ENCODE measurements around the gene CROCC2.
"Not testable (repeated sequence)": the region's sequence is repeated elsewhere in the genome, so short reads cannot be mapped to it uniquely, and the experiment has no call there.

The CROCC2 gene

GRCh38 chr2:240972636-240973521 lies 66.7 kb downstream of the CROCC2 start:
- Mint-ChIP-seq H3K4me1 (peaks cover 6% of the 10 kb centered on the region), H3K4me3 (no peak overlapping the region), H3K27ac (no peak overlapping the region), H3K27me3 (peaks cover 12% of the 10 kb centered on the region), H3K36me3 (ENCODE audit: low read depth) (no peaks in the 10 kb centered on the region), H3K9me3 (no peaks in the 10 kb centered on the region)
- ATAC-seq (no peak), DNase-seq (no peak)

DNA sequence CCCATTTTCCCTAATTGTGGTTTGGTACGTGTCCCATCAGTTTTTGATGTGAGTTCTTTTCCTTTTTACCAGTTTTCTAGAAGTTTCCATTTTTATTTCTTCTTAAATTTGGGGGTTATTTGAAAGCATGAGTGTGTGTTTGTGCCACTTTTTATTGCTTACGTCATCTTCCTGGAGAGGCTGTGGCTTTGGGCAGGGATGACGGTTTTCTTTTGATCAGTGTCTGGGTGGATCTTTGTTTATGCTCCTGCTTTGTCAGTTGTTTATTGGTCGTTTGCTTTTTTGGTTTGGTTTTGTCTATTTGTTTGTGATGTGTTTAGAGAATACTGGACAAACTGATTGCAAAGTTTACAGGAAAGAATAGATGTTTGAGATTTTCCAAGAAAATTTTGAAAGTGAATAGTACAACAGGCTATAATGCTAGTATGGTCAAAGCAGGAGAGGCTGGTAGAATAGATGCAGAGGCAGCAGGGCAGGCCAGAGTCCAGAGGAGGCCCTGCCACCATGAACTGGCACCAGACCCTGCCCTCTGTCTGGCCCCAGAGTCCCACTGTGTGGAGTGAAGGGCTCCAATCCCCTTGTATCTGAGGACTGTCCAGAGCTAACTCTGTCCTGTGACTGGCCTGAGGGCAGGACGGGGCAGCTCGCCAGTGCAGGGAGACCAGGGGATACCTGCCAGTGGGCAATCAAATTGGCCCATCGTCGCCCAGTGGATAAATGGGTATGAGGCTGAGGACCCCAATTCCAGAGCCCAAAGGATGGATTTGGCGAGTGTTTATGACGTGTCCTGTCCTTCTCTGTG lies 68.8 kb downstream of the CROCC2 start:
- DNase-seq: no peak
- Mint-ChIP-seq H3K27me3 (peaks cover 12% of the 10 kb centered on the region), H3K36me3 (ENCODE audit: low read depth) (no peaks in the 10 kb centered on the region), H3K4me1 (peaks cover 6% of the 10 kb centered on the region), H3K9me3 (no peaks in the 10 kb centered on the region), H3K27ac (no peak overlapping the region), H3K4me3 (no peak overlapping the region)
- ATAC-seq: no peak

DNA sequence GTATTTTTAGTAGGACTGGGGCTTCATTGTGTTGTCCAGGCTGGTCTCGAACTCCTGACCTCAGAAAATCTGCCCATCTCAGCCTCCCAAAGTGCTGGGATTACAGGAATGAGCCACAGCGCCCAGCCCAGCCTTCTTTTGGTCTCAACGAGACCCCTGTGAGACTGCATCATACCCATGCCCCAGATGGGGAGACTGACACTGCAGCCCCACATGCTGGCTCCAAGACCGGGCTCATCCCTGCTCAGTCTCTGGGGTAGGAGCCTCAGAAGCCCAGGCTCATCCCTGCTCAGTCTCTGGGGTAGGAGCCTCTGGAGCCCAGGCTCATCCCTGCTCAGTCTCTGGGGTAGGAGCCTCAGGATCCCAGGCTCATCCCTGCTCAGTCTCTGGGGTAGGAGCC lies 69.8 kb downstream of the CROCC2 start:
- not testable (repeated sequence) for H3K36me3 Mint-ChIP-seq (ENCODE audit: low read depth); H3K4me3 Mint-ChIP-seq; ATAC-seq; H3K4me1 Mint-ChIP-seq; DNase-seq; H3K27ac Mint-ChIP-seq; H3K9me3 Mint-ChIP-seq
- peaks cover 12% of the 10 kb centered on the region for H3K27me3 Mint-ChIP-seq

- no peak for ATAC-seq
- H3K4me3 Mint-ChIP-seq: no peak overlapping the region
- peaks cover 3% of the 10 kb centered on the region for H3K27me3 Mint-ChIP-seq
- no peak overlapping the region for H3K27ac Mint-ChIP-seq
- no peaks in the 10 kb centered on the region for H3K36me3 Mint-ChIP-seq (ENCODE audit: low read depth)
- no peaks in the 10 kb centered on the region for H3K9me3 Mint-ChIP-seq
- DNase-seq: no peak
- H3K4me1 Mint-ChIP-seq: no peaks in the 10 kb centered on the region
These were observed 75.1 kb downstream of the CROCC2 start for GRCh38 chr2:240981280-240981679.

DNA sequence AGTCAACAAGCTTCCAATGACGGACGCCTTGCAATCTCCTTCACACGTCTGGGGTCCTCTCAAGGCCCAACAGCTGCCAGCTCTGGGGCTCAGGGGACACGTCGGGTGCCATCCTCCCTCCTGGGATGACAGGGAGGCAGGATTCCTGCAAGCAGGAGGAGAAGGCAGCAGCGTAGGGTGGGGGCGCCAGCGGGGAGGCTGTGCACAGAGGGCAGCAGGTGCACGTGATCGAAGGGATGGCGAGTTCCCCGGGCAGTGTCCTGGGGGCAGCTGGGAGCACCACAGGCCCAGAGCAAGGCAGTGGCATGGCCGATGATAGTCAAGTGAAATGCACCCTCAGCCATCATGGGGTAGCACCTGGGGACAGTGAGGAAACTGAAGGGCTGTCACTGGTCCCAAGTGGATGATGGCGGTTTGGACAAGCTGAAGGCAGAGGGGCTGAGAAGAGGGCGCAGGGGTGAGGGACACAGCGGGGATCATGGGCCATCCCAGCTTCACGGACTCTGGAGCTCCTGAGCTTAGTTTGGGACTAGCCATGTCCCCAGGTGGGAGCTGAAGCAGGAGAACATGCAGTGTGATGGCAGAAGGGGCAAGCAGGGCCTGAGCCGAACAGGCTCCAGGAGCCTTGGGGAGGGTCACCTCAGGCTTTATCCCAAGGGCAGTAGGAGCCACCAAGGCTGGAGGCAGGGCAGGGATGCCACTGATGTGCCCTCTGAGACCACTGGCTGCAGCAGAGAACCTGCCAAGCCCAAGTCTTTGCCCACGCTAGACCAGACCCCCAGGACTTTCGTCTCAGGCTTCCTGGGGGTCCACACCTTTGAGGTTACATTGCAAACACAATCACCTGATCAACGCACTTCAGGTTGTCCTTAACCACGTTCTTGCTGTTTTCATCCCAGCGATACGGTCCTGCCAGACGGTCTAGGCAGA lies 76.0 kb downstream of the CROCC2 start:
- H3K27me3 Mint-ChIP-seq: peaks cover 3% of the 10 kb centered on the region
- no peaks in the 10 kb centered on the region for H3K9me3 Mint-ChIP-seq
- H3K4me1 Mint-ChIP-seq: no peaks in the 10 kb centered on the region
- ATAC-seq (no peak), DNase-seq (no peak)
- no peaks in the 10 kb centered on the region for H3K36me3 Mint-ChIP-seq (ENCODE audit: low read depth)
- no peak overlapping the region for H3K4me3 Mint-ChIP-seq
- no peak overlapping the region for H3K27ac Mint-ChIP-seq

DNA sequence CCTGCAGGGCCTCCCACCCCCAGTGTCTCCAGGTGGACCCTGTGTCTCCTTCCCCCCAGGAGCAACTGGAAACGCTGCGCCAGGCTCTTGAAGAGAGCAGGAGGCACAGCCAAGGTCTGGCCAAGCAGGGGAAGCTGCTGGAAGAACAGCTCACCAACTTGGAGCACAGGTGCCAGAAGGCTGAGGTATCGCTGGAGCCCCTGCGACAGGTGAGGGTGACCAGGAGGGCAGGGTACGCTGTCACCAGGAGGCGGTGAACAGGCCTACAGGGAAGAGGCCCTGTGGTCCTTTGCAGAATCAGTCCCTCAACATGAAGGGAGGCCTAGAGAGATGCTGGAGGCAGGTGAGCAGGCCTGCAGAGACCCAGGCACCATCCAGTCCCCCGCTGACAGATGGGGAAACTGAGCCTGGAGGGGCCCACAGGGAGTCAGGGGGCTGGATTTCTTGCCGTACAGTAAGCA lies 76.7 kb downstream of the CROCC2 start:
- no peaks in the 10 kb centered on the region for H3K36me3 Mint-ChIP-seq (ENCODE audit: low read depth)
- peaks cover 3% of the 10 kb centered on the region for H3K27me3 Mint-ChIP-seq
- H3K4me1 Mint-ChIP-seq: no peaks in the 10 kb centered on the region
- DNase-seq (no peak), ATAC-seq (no peak)
- H3K4me3 Mint-ChIP-seq: no peak overlapping the region
- H3K27ac Mint-ChIP-seq: no peak overlapping the region
- no peaks in the 10 kb centered on the region for H3K9me3 Mint-ChIP-seq

- DNase-seq (peak; percentile 47), ATAC-seq (peak; percentile 80)
- H3K36me3 Mint-ChIP-seq (ENCODE audit: low read depth): no peaks in the 10 kb centered on the region
- H3K4me1 Mint-ChIP-seq: no peaks in the 10 kb centered on the region
- H3K9me3 Mint-ChIP-seq: no peaks in the 10 kb centered on the region
- H3K4me3 Mint-ChIP-seq: no peak overlapping the region
- H3K27me3 Mint-ChIP-seq: peaks cover 3% of the 10 kb centered on the region
- H3K27ac Mint-ChIP-seq: no peak overlapping the region
These were observed 77.3 kb downstream of the CROCC2 start for GRCh38 chr2:240983361-240983995.

DNA sequence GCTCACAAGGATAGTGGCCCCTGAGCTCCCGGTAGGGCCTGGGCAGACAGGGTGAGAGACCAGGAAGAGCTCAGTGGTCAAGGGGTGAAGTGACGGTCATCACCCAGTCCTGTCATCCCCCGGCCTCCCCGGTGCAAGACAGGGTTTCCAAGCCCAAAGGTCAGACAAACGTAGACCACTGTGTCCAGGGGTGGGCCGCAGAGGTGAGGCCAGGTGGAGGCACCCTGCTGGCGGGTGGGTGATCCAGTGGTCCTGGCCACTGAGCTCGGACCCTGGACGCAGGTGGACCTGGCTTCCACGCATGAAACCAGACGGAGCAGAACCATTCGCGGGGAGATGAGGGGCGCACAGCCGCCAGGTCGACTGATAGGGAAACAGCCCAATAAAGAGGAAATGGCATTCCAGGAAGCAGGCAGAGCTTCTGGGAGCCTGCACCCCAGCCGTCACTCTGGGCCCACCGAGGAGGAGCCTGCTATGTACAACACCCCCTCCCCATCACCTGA lies 77.9 kb downstream of the CROCC2 start:
- H3K27me3 Mint-ChIP-seq: peaks cover 3% of the 10 kb centered on the region
- no peak overlapping the region for H3K4me3 Mint-ChIP-seq
- no peak overlapping the region for H3K27ac Mint-ChIP-seq
- ATAC-seq (no peak), DNase-seq (no peak)
- no peaks in the 10 kb centered on the region for H3K9me3 Mint-ChIP-seq
- H3K4me1 Mint-ChIP-seq: no peaks in the 10 kb centered on the region
- no peaks in the 10 kb centered on the region for H3K36me3 Mint-ChIP-seq (ENCODE audit: low read depth)

- Mint-ChIP-seq H3K4me3 (no peak overlapping the region), H3K4me1 (no peaks in the 10 kb centered on the region), H3K9me3 (no peaks in the 10 kb centered on the region), H3K27ac (no peak overlapping the region), H3K36me3 (ENCODE audit: low read depth) (no peaks in the 10 kb centered on the region), H3K27me3 (peaks cover 3% of the 10 kb centered on the region)
- DNase-seq (no peak), ATAC-seq (no peak)
These were observed 80.0 kb downstream of the CROCC2 start for GRCh38 chr2:240985881-240986786.

DNA sequence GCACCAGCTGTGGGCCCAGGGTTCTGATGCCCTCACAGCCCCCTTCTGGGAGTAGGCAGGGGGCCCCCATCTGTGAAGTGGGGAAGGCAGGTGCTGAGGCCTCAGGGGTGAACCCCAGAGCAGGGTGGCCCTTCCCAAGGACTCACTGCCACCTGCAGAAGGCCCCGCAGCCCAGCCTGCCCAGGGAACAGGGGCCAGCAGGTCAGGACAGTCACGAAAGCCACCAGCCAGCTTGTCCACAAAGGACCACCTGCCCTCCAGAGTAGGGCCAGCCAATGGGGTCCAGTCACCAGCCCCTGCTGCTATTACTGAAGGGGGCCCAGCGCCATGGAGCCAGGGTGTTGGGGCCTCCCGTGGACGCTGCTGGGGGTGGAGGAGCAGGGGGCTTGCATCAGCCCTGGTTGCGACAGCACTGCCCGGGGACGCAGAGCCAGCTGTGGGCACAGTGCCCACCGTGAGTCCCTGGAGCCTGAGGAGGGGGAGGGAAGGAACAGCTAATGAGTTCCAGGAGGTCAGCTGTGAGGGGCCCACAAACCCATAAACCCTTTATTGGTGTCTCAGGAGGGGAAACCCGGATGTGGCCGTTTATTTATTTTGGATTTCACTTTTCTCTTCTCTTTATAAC lies 80.8 kb downstream of the CROCC2 start:
- Mint-ChIP-seq H3K27ac (no peak overlapping the region), H3K4me3 (no peak overlapping the region), H3K27me3 (peaks cover 3% of the 10 kb centered on the region), H3K4me1 (no peaks in the 10 kb centered on the region), H3K36me3 (ENCODE audit: low read depth) (no peaks in the 10 kb centered on the region), H3K9me3 (no peaks in the 10 kb centered on the region)
- DNase-seq: no peak
- ATAC-seq: no peak

DNA sequence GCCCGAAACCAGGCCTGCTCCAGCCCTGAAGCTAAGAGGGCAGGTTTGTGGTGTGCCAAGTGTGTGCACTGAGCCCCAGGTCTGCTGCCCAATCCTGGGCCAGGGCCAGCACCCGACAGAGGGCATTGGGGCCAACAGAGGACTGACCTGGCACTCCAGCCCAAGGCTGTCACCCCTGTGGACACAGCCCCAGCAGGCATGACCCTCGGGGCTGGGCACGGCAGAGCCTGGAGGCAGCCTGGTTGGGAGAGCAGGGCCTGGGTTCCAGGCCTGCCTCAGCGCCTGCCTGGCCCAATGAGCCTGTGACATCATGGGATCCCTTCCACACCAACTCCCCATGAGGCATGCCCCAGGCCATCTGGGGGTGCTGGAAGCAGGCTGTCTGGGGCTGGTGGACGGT lies 81.5 kb downstream of the CROCC2 start:
- H3K4me3 Mint-ChIP-seq: no peak overlapping the region
- ATAC-seq (no peak), DNase-seq (no peak)
- H3K9me3 Mint-ChIP-seq: no peaks in the 10 kb centered on the region
- H3K27me3 Mint-ChIP-seq: peaks cover 3% of the 10 kb centered on the region
- no peak overlapping the region for H3K27ac Mint-ChIP-seq
- H3K4me1 Mint-ChIP-seq: no peaks in the 10 kb centered on the region
- no peaks in the 10 kb centered on the region for H3K36me3 Mint-ChIP-seq (ENCODE audit: low read depth)

DNA sequence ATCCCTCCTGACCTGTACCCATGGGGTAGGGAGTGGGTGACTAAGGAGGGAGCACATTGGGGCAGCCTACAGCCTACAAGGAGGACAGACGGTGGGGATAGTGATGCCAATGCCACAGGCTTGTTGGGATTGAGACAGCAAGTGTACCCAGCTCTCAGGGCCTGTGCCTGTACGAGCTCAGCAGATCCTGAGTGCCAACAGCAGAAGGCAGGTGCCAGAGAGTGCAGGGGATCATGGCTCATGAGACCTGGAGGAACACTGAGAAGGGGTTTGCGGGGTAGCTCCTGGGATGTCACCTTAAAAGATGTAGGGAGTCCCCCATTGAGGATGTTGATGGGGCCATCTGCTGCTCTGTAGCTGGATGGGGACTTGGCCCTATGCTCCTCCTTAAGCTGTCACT lies 82.0 kb downstream of the CROCC2 start:
- no peaks in the 10 kb centered on the region for H3K9me3 Mint-ChIP-seq
- H3K36me3 Mint-ChIP-seq (ENCODE audit: low read depth): no peaks in the 10 kb centered on the region
- no peak for ATAC-seq
- no peaks in the 10 kb centered on the region for H3K27me3 Mint-ChIP-seq
- no peak overlapping the region for H3K4me3 Mint-ChIP-seq
- no peaks in the 10 kb centered on the region for H3K4me1 Mint-ChIP-seq
- no peak overlapping the region for H3K27ac Mint-ChIP-seq
- no peak for DNase-seq
